Cerebellar nuclear complex (tissue), 1 donor: ENCODE measurements around the gene TMEM141.
A peak's percentile ranks its signal among the peaks of the same experiment; 100 is the strongest.

Source experiments
- DNase-seq, 2 experiments: peaks; one replicate each; lab custom pipeline; 2025; lab: John Stamatoyannopoulos, UW

TMEM141 gene

DNA sequence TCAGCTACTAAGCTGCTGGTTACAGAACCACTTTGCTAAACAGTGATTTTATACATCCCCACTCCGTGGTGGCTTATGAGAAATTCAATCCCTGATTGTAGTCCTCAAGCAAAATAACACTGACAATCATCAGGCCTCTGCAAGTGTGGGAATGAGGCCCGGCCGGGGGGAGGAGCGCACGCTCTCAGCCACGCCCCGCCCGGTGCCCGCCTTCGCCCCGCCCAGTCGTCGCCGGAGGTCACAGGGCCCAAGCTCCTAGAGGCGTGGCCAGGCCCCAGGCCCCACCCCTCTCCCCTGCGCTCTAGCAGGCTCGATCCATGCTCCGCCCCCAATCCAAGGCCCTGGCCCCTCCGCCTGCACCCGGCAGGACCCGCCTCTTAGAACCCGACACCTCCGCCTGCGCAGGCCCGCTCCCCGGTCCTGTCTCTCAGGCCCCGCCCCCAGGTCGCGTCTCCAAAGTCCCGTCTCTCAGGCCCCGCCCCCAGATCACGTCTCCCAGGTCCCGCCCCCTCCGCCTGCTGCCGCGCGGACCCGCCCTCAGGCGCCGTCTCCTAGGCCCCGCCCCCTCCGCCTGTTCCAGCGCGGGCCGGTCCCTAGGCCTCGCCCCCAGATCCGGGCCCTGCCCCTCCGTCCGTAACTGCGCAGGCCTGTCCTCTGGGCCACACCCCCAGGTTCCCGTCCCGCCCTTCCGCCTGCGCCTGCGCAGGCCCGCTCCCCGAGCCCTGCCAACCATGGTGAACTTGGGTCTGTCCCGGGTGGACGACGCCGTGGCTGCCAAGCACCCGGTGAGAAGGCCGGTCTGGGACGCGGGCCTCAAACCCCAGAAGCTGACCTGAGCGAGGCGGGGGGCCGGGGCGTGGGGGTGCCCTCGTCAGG, at the start of gene TMEM141:
TSS of gene TMEM141 (plus strand) at position 705 of the 876 bp plus-strand sequence. CDS start at position 732, 27 bp downstream.
- DNase-seq: peak; percentile 98 to 100

DNA sequence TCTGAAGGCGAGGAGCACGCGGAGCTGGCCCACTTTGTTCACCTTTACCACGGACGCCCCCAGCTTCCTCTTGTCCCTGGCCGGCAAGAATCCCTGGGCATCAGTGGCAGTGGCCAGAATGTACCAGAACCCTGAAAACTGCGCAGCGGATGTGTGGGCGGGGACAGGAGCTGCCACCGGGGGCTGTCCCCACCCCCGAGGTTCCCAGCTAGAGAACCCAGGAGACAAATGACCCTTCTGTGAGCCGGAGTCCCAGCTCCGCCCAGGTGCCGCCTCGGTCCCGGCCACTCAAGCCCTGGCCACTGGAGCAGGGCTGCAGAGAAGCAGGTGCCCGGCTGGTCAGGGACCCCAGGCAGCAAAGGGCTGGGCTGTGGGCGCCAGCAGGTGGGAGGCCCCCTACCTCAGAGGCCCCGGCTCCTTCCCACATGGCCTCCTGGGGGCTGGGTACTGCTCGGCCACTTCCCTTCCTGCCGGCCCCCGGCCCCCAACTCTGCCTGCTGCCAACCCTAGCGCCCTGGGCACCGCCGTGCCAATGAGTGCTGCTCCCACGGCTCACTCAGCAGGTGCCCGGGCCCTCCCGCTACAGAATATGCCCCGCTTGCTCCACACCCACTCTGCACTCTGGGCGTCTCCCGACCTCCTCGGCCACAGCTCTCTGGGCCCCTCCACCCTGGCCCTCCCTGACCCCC, 49.1 kb upstream of the TMEM141 start:
- DNase-seq: no peak

DNA sequence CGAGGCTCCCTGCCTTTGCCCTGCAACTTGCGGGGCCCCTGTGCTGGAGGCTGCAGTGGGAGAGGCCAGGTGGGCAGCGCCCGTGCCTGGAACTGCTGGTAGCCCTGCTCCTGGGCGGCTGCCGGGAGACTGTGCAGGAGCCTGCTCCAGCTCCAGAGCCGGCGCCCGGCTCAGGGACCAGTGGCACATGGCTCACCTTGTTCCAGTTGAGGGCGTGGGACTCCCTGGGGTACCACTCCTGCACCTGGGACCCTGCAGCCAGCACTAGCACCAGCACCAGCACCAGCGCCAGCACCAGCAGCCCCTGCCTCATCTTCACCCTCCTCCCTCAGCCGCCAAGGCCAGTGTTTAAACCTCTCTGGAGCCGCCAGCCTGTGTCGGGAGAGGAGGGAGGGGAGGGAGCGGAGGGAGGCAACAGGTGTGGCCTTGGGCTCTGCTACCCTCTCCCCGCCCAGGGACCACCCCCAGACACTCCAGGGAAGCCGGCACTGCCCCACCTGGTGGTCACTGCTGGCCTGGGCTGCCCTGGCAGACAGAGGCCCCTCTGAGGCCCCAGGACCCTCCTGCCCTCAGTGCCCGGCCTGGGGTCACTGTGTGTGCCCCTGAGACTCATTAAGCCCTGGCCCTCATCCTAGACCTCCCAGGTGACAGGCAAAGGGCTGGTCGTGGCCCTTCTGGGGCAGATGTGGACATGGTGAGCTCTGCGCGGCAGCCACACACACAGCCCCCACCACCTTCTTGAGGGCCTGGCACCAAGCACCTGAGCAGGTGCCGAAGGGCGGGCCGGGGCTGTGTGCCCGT, 48.4 kb upstream of the TMEM141 start, which contains the start of gene LCN10:
TSS of gene LCN10 (minus strand) at position 350 of the 801 bp plus-strand sequence. CDS start at position 313, 37 bp downstream.
- no peak for DNase-seq

DNA sequence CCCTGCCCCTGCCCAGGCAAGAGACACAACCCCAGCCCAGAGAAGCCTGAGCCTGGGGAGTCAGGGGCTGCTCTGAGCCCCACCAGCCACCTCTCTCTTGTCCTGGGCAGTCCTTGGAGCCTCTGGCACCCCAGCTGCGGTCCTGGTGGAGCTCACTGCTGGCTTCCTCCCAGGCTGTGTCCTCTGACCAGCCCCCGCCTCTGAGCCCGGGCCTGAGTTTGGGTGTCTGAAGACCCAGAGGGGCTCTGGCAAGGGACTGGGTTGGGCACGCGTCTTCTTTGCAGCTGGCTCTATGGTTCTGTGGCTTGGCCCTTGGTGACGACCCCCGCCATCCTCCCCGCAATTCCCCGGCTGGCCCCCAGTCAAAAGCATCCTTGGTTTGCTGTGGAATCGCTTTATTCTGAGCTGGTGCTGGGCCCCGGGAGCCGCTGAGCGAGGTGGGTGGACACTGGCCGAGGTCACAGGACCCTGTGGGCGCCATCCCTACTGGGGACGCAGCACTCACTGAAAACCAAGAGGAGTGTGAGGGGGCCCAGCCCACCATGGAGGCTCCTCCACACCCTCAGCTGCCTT, 47.4 kb upstream of the TMEM141 start:
- DNase-seq: no peak

- no peak for DNase-seq
Observed at GRCh38 chr9:136744773-136745172, 46.4 kb upstream of the TMEM141 start.

DNA sequence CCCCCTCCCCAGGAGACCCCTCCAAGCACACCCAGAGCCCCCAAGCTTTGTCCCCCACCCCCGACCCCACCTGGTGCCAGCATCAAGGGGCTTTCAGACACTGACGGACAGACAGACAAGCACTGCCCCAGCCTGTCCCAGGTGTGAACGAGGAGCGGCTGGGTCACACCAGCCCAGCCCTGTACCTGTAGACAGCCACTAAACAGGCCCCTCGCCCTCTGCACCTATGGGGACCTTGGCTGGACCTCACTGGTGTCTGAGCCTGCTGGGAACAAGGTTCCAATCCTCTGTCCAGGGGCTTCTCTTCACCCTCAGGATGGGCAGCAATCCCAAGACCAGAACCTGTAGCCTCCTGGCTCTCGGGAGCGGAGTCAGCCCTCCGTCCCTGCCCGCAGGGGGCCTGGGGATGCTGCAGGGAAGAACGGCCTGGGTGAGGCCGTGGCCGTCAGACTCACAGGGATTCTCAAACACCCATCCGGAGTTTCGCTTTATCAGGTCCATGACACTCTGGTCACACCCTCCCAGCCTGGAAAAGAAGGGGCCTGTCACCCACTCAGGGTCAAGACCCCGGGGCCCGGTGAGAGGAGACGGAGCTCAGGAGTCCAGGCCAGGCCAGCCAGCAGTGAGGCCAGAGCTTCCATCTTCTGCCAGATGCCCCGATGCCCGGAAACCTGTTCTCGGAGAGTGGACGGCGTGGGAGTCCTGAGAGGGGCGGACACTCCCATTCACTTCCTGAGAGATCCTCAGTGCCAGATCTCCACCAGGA, 45.6 kb upstream of the TMEM141 start:
- DNase-seq: no peak

GRCh38 chr9:136746155-136746490, 45.0 kb upstream of the TMEM141 start:
- no peak for DNase-seq

DNA sequence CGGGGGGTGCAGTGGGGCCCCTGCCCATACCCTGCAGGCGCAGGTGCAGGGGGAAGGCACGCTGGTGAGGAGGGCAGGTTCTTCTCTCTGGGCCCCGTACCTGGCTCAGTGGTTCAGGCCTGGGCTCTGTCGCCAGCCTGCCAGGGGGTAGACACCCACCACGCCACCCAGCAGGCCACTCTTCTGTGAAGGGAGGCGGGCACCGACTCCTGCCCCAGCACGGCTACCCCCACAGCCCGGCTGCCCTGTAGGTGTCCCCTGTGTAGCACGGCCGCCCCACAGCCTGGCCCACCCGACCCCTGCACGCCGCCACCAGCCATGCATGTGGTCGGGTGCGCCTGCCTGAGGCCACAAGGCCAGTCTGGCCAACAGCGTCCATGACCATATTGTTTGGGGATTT, 44.5 kb upstream of the TMEM141 start:
- no peak for DNase-seq

DNA sequence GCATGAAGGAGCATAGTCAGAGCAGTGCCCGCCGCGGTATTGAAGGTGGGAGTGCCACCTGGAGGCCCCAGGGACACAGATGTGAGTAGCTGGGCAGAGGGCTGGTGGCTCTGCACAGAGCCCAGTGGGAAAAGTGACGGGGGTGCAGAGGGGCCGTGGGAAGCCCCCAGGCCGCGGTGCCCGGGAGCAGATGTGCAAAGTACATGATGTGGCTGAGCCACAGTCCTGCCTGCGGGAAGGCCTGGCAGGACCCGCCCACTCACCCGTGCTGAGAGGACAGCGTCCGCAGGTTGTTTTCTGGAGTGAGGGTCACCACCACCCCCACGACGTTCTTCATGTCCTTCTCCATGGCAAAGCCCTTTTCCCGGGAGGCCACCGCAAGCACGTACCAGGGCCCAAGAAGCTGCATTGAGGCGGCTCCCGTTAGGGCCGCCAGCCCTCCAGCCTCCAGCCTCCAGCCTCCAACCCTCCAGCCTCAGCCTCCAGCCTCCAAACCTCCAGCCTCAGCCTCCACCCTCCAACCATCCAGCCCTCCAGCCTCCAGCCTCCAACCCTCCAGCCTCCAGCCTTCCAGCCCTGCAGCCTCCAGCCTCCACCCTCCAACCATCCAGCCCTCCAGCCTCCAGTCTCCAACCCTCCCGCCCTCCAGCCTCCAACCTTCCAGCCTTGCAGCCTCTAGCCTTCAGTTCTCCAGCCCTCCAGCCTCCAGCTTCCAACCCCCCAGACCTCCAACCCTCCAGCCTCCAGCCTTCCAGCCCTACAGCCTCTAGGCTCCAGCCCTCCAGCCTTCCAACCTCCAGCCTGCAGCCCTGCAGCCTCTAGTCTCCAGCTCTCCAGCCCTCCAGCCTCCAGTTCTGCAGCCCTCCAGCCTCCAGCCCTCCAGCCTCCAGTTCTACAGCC, 43.7 kb upstream of the TMEM141 start:
- no peak for DNase-seq

- no peak for DNase-seq
Observed at GRCh38 chr9:136748201-136748600, 42.9 kb upstream of the TMEM141 start, which contains the start of gene LCN6. Gene LCN6, minus strand, starts transcription at chr9:136748525. Its CDS starts 42 bp downstream, at chr9:136748483.

GRCh38 chr9:136748666-136749611, 42.2 kb upstream of the TMEM141 start:
- no peak for DNase-seq

GRCh38 chr9:136750526-136750925, 40.6 kb upstream of the TMEM141 start:
- DNase-seq: no peak

GRCh38 chr9:136751244-136751643, 39.9 kb upstream of the TMEM141 start:
- no peak for DNase-seq

DNA sequence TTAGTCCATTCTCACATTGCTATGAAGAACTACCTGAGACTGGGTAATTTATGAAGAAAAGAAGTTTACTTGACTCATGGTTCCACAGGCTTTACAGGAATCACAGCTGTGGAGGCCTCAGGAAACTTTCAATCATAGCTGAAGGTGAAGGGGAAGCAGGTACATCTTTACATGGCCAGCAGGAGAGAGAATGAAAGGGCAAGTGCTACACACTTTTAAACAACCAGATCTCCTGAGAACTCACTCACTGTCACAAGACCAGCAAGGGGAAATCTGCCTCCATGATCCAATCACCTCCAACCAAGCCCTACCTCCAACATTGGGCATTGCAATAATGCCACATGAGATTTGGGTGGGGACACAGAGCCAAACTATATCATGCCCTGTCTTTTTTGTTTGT, 39.3 kb upstream of the TMEM141 start:
- DNase-seq: no peak

DNA sequence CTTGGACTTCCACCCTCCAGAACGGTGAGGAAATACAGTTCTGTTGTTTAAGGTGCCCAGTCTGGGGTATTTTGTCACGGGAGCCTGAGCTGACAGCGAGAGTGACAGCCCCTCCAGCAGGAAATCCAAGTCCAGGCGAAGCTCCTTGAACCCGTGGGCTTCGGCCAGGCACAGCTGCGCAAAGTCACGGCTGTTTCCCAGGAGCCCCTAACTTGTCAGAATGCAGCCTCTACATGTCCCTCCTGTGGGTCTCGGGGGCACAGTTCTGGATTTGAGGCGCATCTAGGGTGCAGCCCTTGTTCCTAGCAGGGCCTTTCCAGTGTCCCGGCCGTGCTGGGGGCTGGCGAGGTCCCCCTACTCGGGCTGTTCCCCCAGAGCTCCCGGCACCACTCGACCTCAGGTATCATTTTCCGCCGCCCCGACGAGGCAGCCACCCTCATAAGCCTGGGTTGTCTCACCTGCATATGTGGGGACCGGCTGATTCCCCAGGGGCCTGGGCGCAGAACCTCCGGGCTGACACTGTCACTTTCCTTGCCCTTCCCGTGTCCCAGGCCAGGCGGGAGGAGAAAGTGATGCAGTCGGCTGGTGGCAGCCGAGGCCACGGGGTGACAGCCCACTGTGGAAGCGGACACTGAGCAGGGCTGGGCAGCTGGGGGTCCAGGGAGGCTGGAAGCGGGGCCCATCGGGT, 37.6 kb upstream of the TMEM141 start:
- DNase-seq: no peak

GRCh38 chr9:136754059-136754572, 37.0 kb upstream of the TMEM141 start:
- DNase-seq: no peak

DNA sequence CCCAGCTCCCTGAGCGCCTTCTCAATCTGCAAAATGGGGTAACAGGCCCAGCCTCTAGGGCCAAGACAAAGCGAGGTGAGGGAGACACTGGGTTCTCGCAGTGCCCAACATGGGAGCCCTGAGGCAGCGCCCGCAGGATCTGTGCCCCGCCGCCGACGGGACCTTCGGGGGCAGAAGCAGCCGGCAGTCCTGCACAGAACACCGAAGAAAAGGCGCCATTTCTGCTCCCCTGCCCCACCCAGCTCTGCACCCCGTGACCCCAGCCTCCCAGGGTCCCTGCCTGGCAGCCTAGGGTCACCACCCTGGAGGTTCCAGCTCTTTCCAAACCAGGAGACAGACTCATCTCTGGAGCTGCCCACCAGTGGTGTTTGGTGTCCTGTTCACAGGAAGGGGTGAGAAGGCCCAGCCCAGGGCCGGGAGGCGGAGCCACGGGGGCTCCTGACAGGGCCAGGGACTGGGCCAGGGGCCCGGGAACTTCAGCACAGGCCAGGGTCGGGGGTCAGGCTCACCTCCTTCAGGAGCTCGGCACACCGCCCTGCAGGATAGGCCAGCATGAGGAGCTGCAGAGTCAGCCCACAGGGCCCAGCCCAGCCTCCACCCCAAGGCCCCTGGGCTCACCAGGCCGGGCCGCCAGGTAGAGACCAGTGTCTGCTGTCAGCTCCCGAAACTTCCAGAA, 36.4 kb upstream of the TMEM141 start:
- DNase-seq: no peak
